Measurements from ENCODE around the gene IGFBP2.

IGFBP2 gene

DNA sequence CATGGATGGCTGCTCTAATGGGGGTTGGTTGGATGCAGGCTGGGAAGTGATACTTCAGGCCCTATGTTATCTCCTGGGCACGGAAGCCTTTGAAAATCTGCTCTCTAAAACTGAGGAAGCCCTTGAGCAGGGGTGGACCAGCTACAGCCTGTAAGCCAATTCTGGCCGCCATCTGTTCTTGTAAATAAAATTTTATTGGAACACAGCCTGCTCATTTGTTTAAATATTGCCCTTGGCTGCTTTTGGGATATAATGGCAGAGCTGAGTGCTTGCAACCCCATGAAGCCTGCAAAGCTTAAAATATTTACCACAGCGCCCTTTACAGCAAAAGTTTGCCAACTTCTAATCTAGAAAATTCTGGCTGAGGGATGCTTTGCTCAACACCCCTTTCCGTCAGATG is 11.9 kb upstream of the IGFBP2 start:
- TF ChIP-seq, protein P1, sequence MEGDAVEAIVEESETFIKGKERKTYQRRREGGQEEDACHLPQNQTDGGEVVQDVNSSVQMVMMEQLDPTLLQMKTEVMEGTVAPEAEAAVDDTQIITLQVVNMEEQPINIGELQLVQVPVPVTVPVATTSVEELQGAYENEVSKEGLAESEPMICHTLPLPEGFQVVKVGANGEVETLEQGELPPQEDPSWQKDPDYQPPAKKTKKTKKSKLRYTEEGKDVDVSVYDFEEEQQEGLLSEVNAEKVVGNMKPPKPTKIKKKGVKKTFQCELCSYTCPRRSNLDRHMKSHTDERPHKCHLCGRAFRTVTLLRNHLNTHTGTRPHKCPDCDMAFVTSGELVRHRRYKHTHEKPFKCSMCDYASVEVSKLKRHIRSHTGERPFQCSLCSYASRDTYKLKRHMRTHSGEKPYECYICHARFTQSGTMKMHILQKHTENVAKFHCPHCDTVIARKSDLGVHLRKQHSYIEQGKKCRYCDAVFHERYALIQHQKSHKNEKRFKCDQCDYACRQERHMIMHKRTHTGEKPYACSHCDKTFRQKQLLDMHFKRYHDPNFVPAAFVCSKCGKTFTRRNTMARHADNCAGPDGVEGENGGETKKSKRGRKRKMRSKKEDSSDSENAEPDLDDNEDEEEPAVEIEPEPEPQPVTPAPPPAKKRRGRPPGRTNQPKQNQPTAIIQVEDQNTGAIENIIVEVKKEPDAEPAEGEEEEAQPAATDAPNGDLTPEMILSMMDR (IDR thresholded peaks at IDR 0.05; ENCODE audit: low read length, missing control alignments): no peak
- no peak overlapping the region for H3K4me3 ChIP-seq (replicated peaks; ENCODE audit: low read depth, low read length)
- DNase-seq (ENCODE audit: low read depth): no peak

DNA sequence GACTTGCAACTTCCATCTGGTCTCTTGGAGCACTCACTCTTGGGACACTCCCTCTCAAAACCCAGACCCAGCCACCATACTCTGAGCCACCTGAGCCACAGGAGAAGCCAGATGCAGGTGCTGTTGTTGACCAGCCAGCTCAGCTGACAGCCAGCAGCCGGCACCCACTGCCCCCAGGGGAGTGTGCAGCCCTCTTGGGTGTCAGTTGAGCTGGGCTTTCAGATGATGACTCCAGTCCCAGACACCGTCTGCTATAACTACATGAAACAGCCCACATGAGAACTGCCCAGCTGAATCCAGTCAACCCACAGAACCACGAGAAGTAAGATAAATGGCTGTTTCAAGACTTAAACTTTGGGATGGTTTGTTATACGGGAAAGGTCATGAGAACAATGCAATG is 10.7 kb upstream of the IGFBP2 start:
- no peak overlapping the region for H3K4me3 ChIP-seq (replicated peaks; ENCODE audit: low read depth, low read length)
- no peak for DNase-seq (ENCODE audit: low read depth)

DNA sequence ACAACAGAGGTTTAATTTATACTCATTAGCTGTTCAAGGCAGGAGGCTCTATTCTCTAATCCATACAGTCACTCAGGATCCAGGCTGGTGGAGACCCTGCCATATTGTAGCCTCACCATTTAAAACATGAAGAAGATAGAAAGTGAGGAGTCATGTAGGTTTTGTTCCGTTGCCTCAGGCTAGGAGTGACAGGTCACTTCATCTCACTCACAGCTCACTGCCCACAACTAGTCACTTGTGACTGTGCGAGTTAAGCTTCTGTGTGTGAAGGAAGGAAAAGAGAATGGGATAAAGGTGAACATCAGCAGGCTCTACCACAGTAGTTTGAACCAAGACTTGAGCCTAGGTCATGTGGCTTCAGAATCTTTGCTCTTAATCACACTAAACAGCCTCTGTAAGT is 9.0 kb upstream of the IGFBP2 start:
- no peak overlapping the region for H3K4me3 ChIP-seq (replicated peaks; ENCODE audit: low read depth, low read length)
- no peak for DNase-seq (ENCODE audit: low read depth)
- TF ChIP-seq, protein P1 (IDR thresholded peaks at IDR 0.05; ENCODE audit: low read length, missing control alignments): no peak

More for the DNA sequence above, 10.7 kb upstream of the IGFBP2 start:
- TF ChIP-seq, protein P1 (IDR thresholded peaks at IDR 0.05; ENCODE audit: low read length, missing control alignments): no peak

DNA sequence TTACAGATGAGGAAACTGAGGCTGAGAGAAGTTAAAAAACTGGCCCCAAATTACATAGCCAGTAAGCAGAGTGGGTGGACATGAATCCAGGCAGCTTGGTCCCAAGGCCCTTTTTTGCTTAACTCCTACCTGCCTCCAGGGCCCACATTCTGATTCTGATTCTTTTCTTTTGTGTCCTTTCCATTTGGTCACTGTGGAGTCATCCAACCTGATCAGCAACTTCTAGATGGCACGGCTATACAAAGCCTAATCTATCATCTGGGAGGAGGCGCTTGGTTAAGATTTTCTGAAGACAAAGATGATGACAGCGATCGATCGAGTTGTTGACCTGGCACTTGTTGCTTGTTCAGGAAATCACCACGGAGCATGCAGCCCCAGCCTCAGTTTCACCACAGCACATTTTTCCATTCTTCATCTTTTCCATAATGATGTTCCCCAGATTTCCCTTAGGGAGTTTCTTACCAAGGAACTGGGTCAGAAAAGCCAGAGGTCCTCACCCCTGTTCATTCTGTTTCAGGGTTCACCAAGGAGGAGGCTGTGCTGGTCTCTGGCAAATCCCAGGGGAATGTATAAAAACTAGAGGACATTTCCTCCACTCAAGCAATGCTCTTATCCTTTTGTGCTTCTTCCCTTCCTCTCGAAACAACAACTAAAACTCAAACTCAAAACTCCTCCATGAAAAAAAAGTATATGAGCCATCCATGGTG is 6.9 kb upstream of the IGFBP2 start:
- H3K4me3 ChIP-seq (replicated peaks; ENCODE audit: low read depth, low read length): no peak overlapping the region
- TF ChIP-seq, protein P1 (IDR thresholded peaks at IDR 0.05; ENCODE audit: low read length, missing control alignments): no peak
- DNase-seq (ENCODE audit: low read depth): no peak

DNA sequence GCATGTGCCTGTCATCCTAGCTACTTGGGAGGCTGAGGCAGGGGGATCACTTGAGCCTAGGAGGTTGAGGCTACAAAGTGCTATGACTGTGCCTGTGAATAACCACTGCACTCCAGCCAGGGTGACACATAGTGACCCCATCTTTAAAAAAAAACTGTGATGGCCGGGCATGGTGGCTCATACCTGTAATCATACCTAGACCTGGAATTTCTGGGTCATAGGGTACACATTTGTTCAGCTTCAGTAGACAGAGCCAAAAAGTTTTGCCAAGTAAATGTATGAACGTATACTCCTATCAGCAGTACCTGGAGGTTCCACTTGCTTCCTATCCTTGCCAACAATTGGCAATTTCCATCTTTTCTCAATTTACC is 6.4 kb upstream of the IGFBP2 start:
- DNase-seq (ENCODE audit: low read depth): no peak
- H3K4me3 ChIP-seq (replicated peaks; ENCODE audit: low read depth, low read length): no peak overlapping the region
- TF ChIP-seq, protein P1 (IDR thresholded peaks at IDR 0.05; ENCODE audit: low read length, missing control alignments): no peak

DNA sequence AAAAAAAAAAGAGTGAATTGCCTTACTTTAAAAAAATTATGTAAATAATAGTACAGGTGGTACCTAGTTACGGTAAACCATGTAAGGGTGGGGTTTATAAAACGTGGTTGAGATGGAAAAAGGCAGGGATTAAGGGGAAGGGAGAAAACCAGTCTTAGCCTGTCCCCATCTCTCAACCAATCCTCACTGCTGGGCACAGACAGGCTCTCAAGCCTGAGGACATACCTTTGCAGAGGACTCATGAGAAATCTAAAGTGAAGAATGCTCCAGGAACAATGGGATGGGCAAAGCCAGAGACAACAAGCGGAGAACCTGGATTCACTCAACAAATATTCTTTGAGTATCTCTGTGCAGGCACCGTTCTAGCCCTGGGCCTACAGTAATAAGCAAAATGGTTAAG is 3.4 kb upstream of the IGFBP2 start:
- TF ChIP-seq, protein P1 (IDR thresholded peaks at IDR 0.05; ENCODE audit: low read length, missing control alignments): no peak
- no peak for DNase-seq (ENCODE audit: low read depth)
- H3K4me3 ChIP-seq (replicated peaks; ENCODE audit: low read depth, low read length): no peak overlapping the region

DNA sequence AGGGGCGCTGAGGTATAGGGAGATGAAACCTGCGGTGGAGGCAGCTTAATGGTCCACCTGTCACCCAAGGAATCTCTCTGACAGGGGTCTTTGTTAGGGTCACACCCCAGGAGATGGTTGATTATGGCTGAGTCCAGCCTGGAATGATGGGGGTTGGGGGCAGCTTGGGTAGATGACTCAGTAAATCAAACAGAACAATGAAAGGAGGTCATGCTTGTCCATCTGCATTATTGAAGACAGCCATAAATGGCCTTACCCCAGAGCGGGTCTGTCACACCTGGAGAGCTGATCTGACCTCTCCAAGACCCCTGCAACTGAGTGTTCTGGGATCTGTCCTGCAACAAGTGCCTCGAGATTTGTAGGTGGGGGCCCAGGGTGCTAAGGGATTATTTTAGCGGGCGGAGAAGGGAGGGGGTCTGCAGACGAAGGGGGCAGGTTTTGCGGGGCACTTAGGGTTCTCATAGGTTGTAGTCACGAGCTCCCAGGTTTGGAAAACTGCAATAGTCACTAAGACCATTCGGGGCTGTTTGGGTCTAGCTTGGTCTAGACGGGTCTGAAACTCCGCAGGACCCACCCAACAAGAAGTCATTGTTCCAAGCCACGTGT is 771 bp upstream of the IGFBP2 start:
- TF ChIP-seq, protein P1 (IDR thresholded peaks at IDR 0.05; ENCODE audit: low read length, missing control alignments): no peak
- no peak overlapping the region for H3K4me3 ChIP-seq (replicated peaks; ENCODE audit: low read depth, low read length)

More for the DNA sequence above, 771 bp upstream of the IGFBP2 start:
- no peak for DNase-seq (ENCODE audit: low read depth)

Data from fibroblast of pulmonary artery (primary cell).